Fibroblast of mammary gland (primary cell): ENCODE data around the gene FLCN.
A peak's percentile ranks its signal among the peaks of the same experiment; 100 is the strongest.

ENCODE experiments used
- DNase-seq: peaks from one replicate; pipeline ENCODE4 v3.0.0-alpha.2; 2010; ENCODE audit warnings: low read depth
- H3K4me3 ChIP-seq: 2 replicates; pipeline ENCODE4 v1.5.1; 2011; ENCODE audit warnings: low read depth, mild to moderate bottlenecking, low read length, moderate library complexity; ENCODE audit not compliant: control insufficient read depth
- TF ChIP-seq, protein P1 (sequence below): conservative IDR thresholded peaks from 2 replicates; pipeline ENCODE4 v1.5.1; 2011; ENCODE audit warnings: low read depth, low read length, inconsistent platforms; ENCODE audit not compliant: control insufficient read depth, insufficient read depth

Gene FLCN

DNA sequence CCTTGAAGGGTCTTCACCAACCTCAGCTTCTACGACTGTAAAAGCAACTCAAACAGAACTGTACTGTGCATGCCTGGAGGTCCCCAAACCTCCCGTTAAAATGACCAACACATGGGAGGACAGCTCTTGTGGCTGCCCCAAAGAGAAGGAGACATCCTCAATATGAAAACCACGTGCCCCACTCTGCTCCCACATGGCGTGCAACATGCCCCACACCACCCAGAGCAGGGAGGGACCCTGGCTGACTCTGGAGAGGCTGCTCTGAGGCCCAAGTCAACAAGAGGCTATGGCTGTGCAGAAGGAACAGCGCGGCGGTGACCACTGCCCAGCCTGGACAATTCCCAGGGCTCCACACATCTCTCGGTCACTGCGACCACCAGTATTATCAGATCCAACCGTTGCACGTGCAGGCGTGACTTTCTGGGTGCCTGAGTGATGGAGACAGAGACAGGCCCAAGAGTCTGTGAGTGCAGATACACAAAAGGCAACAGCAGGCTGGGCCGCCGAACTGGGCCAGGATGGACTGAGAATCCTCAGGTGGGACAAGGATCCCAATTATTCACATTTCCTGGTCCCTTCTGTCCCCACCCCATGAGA, 32.2 kb downstream of the FLCN start:
- TF ChIP-seq, protein P1, sequence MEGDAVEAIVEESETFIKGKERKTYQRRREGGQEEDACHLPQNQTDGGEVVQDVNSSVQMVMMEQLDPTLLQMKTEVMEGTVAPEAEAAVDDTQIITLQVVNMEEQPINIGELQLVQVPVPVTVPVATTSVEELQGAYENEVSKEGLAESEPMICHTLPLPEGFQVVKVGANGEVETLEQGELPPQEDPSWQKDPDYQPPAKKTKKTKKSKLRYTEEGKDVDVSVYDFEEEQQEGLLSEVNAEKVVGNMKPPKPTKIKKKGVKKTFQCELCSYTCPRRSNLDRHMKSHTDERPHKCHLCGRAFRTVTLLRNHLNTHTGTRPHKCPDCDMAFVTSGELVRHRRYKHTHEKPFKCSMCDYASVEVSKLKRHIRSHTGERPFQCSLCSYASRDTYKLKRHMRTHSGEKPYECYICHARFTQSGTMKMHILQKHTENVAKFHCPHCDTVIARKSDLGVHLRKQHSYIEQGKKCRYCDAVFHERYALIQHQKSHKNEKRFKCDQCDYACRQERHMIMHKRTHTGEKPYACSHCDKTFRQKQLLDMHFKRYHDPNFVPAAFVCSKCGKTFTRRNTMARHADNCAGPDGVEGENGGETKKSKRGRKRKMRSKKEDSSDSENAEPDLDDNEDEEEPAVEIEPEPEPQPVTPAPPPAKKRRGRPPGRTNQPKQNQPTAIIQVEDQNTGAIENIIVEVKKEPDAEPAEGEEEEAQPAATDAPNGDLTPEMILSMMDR, result no peak
- no peak for DNase-seq
- peak overlapping the region; percentile 52 for H3K4me3 ChIP-seq

DNA sequence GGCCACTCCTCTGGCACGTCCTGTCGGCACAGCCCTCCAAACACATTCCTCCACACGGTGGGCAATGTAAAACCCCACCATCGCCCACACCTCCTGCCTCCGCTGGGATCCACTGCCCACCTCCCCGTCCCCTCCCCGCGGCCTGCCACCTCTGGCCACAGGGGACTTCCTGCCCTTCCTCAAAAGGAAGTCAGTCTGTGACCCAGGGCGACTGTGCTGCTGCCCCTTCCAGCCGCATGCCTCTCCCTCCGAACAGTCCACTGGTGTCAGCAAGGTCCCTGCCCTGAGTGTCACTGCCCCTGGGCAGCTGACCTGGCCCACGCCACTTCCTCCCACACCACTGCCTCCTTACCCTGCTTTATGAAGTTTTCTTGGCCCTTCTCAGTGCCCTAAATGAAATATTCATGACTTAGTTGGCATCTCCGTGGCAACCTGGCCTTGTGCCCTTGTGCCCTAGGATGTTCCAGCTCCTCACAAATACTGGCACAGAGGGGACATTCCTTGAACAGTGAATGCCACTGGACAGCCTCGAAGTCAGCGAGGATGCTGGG, 32.9 kb downstream of the FLCN start:
- TF ChIP-seq, protein P1, result no peak
- H3K4me3 ChIP-seq, result no peak overlapping the region
- DNase-seq, result no peak

DNA sequence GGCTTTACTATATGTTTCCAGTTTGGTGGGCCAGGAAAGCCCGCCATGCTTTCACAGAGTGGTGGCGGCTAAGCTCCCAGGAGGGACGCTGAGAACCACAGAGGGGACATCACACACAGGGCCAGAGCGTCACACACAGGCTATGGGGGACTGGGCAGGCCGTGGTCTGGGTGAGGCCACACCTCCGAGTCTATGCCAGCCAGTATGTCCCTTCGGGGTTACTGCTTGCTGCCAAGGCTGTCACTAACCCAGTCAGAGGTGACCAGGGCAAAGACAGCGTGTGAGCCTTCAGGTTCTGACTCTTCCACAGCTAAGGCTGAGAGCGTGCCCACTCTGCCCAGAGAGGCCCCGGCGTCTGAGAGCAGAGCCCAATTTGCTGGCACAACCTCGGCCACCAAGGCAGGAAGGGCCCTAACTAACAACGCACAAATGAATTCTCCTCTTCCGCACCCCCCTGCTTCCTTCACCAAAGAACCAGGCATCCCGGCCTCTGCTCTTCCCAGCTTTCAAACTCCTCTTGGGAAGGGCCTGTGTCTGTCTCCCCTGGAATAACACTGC, 33.7 kb downstream of the FLCN start:
- TF ChIP-seq, protein P1, result no peak
- no peak for DNase-seq
- H3K4me3 ChIP-seq, result no peak overlapping the region

DNA sequence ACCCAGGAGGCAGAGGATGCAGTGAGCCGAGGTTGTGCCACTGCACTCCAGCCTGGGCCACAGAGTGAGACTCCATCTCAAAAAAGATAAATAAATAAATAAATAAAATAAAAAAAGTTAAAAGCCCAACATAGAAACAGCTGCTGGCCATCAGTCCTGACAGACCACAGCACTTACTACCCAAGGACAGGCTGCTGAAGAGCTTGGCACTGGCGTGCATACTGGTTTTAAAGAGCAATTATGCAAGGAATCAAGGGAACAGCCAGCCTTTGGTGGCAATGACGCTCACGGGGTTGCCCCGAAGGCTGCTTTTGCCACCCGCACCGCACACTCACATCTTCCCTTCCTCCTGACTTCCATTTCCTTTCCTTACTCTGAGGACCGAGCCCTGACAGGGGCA, 35.1 kb downstream of the FLCN start:
- no peak overlapping the region for H3K4me3 ChIP-seq
- DNase-seq, result no peak
- TF ChIP-seq, protein P1, result no peak

DNA sequence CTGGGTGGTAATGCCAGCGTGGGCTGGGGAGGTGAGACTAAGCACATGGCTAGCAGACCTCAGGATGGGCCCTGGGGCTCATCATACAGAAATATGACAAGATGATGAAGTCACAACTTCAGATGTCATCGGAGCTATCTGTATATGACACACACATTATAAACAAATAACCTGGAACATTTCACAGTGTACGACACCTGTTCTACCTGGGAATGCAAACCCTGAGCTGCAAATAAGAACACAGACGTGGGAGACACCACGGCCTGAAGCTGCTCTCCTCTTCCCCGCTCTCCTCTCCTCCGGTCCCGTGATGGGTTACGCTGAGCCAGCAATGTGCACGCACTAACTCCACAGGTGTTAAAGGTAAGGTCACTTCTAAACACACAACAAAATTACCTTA, 35.7 kb downstream of the FLCN start:
- no peak overlapping the region for H3K4me3 ChIP-seq
- TF ChIP-seq, protein P1, result no peak
- DNase-seq, result no peak

DNA sequence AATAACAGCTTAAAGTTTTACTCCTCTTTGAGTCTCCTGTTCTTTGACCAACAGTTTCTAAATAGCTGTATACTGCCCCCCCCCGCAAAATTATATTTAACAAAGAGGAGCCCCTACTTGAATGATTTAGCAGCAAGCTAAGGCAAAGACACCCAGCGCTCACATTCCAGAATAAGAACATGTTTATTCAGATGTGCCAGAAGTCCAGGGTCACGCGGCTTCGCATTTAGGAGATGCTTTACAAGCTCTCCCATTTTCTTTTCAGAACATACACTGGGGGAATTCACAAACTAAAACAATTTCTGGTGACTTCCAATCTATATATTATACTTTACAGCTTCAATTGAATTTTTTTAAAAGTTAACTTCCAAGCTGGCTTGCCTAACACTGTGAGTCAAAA, 36.1 kb downstream of the FLCN start:
- no peak for DNase-seq
- H3K4me3 ChIP-seq, result no peak overlapping the region
- TF ChIP-seq, protein P1, result no peak
